Keratinocyte (primary cell): ENCODE data around the gene FTSJ1. TPM values are rescaled to one million over a fixed set of nuclear protein-coding genes. Genes with fewer than 3 reads are reported as not detected.

Experiments used
- DNase-seq: peaks from one replicate; pipeline ENCODE4 v3.0.0-alpha.2; 2011; ENCODE audit warnings: low read depth, missing footprints, low spot score
- FAIRE-seq: peaks from 2 replicates; lab custom pipeline; 2011; peaks lifted over from hg19 to GRCh38; lab: Jason Lieb, UNC
- H2AFZ ChIP-seq: 2 replicates; pipeline ENCODE4 v1.6.0; 2012; ENCODE audit warnings: low read length, control low read depth, inconsistent platforms; ENCODE audit not compliant: control insufficient read depth
- H3K27ac ChIP-seq: 2 replicates; pipeline ENCODE4 v1.5.1; 2011; ENCODE audit warnings: low read length; ENCODE audit not compliant: control insufficient read depth, insufficient read depth
- H3K27me3 ChIP-seq: 3 replicates; pipeline ENCODE4 v1.6.0; 2011; ENCODE audit warnings: low read length; ENCODE audit not compliant: control insufficient read depth, insufficient read depth; ENCODE audit errors: extremely low read depth
- H3K36me3 ChIP-seq, 2 experiments: 2 replicates in 1 of 2; 3 replicates in 1 of 2; pipeline ENCODE4 v1.5.1; 2011; ENCODE audit warnings: low read length in 2 of 2, mild to moderate bottlenecking in 1 of 2; ENCODE audit not compliant: control insufficient read depth in 2 of 2, insufficient read depth in 2 of 2; ENCODE audit errors: extremely low read depth in 1 of 2
- H3K4me1 ChIP-seq: 3 replicates; pipeline ENCODE4 v1.5.1; 2011; ENCODE audit warnings: low read length; ENCODE audit not compliant: control insufficient read depth, insufficient read depth; ENCODE audit errors: extremely low read depth
- H3K4me2 ChIP-seq: 3 replicates; pipeline ENCODE4 v1.6.0; 2011; ENCODE audit warnings: low read depth, low read length; ENCODE audit not compliant: control insufficient read depth, insufficient read depth; ENCODE audit errors: extremely low read depth
- H3K4me3 ChIP-seq, 3 experiments: fragments of 200-600 bp in 1 of 3; sonication (generic) in 1 of 3; 2 replicates in 2 of 3; 3 replicates in 1 of 3; pipeline ENCODE4 v1.5.1; 2011 to 2016; ENCODE audit warnings: low read length in 3 of 3, mild to moderate bottlenecking in 3 of 3, control low read depth in 2 of 3, inconsistent platforms in 1 of 3, low read depth in 1 of 3, mixed read lengths in 1 of 3, mixed run types in 1 of 3, moderate library complexity in 1 of 3; ENCODE audit not compliant: control insufficient read depth in 2 of 3, insufficient read depth in 2 of 3; ENCODE audit errors: extremely low read depth in 1 of 3
- H3K79me2 ChIP-seq: 2 replicates; pipeline ENCODE4 v1.6.0; 2012; ENCODE audit warnings: low read length; ENCODE audit not compliant: control insufficient read depth, insufficient read depth
- H3K9ac ChIP-seq: 3 replicates; pipeline ENCODE4 v1.6.0; 2011; ENCODE audit warnings: low read length; ENCODE audit not compliant: control insufficient read depth, insufficient read depth; ENCODE audit errors: extremely low read depth
- H3K9me1 ChIP-seq: 3 replicates; pipeline ENCODE4 v1.6.0; 2011; ENCODE audit warnings: low read length; ENCODE audit not compliant: control insufficient read depth, insufficient read depth; ENCODE audit errors: extremely low read depth
- H3K9me3 ChIP-seq: 2 replicates; pipeline ENCODE4 v1.5.1; 2012; ENCODE audit warnings: low read depth, low read length; ENCODE audit not compliant: control insufficient read depth
- H4K20me1 ChIP-seq: 3 replicates; pipeline ENCODE4 v1.6.0; 2011; ENCODE audit warnings: low read length; ENCODE audit not compliant: control insufficient read depth, insufficient read depth; ENCODE audit errors: extremely low read depth
- EZH2 ChIP-seq: IDR thresholded peaks from one replicate; pipeline ENCODE4 v1.6.1; 2012; ENCODE audit warnings: inconsistent platforms, mild to moderate bottlenecking, low read length, moderate library complexity
- dilution Hi-C: fragments of 300-500 bp; cut with MboI; formaldehyde crosslinking; loops from one replicate; pipeline ENCODE4 v1.7.0; 2020; ENCODE audit warnings: low sequenced_read_pairs; ENCODE audit not compliant: extremely low pct_ligation_motif_present
- polyA plus RNA-seq, 5 experiments: library from polyadenylated mRNA; depleted of rRNA in 3 of 5; stranded (reverse) in 3 of 5; stranded (forward) in 1 of 5; unstranded in 1 of 5; fragments of >200 nt; gene quantifications; 1 replicate in 1 of 5; 2 replicates in 3 of 5; 3 replicates in 1 of 5; pipeline versions ENCODE4 v1.2.1 to v1.2.3, GENCODE V29; 2011 to 2012; ENCODE audit warnings: missing spikeins in 2 of 5, low read depth in 1 of 5, low replicate concordance in 1 of 5
- TF ChIP-seq, protein P1 (sequence below), 3 experiments: IDR thresholded peaks in 1 of 3; conservative IDR thresholded peaks in 1 of 3; optimal IDR thresholded peaks in 1 of 3; 2 replicates in 2 of 3; 3 replicates in 1 of 3; pipeline versions ENCODE3 to v1.5.1; 2011; ENCODE audit warnings: low read length in 3 of 3, mild to moderate bottlenecking in 3 of 3, moderate library complexity in 2 of 3, control low read depth in 1 of 3, inconsistent platforms in 1 of 3; ENCODE audit not compliant: insufficient read depth in 2 of 3; ENCODE audit errors: extremely low read depth in 1 of 3

The FTSJ1 gene
- polyA plus RNA-seq, 1 donor (not counting 4 experiments of a cell fraction or from before 2014, with no cell fraction given), result 60.6 TPM

GRCh38 chrX:48480583-48480982, 4.6 kb downstream of the FTSJ1 start:
- H3K9me1 ChIP-seq, result no peaks in the 10 kb centered on the region
- dilution Hi-C loops, result no loop called here
- peaks cover 35% of the 10 kb centered on the region for H3K79me2 ChIP-seq
- DNase-seq (no peak), FAIRE-seq (no peak)
- H3K27me3 ChIP-seq, result no peaks in the 10 kb centered on the region
- H3K4me1 ChIP-seq, result no peaks in the 10 kb centered on the region
- no peak overlapping the region for H3K9ac ChIP-seq
- TF ChIP-seq EZH2, result no peak
- TF ChIP-seq, protein P1, sequence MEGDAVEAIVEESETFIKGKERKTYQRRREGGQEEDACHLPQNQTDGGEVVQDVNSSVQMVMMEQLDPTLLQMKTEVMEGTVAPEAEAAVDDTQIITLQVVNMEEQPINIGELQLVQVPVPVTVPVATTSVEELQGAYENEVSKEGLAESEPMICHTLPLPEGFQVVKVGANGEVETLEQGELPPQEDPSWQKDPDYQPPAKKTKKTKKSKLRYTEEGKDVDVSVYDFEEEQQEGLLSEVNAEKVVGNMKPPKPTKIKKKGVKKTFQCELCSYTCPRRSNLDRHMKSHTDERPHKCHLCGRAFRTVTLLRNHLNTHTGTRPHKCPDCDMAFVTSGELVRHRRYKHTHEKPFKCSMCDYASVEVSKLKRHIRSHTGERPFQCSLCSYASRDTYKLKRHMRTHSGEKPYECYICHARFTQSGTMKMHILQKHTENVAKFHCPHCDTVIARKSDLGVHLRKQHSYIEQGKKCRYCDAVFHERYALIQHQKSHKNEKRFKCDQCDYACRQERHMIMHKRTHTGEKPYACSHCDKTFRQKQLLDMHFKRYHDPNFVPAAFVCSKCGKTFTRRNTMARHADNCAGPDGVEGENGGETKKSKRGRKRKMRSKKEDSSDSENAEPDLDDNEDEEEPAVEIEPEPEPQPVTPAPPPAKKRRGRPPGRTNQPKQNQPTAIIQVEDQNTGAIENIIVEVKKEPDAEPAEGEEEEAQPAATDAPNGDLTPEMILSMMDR (optimal IDR thresholded peaks at IDR 0.05 in 1 of 3, IDR thresholded peaks at IDR 0.05 in 1 of 3, conservative IDR thresholded peaks at IDR 0.05 in 1 of 3; ENCODE audit: extremely low read depth in 1 of 3, insufficient read depth in 2 of 3, low read length in 3 of 3), result no peak
- no peak overlapping the region for H2AFZ ChIP-seq
- no peak overlapping the region for H3K27ac ChIP-seq
- no peaks in the 10 kb centered on the region for H4K20me1 ChIP-seq
- H3K4me2 ChIP-seq, result no peak overlapping the region
- H3K4me3 ChIP-seq, result no peak overlapping the region
- no peaks in the 10 kb centered on the region for H3K9me3 ChIP-seq
- H3K36me3 ChIP-seq, result peaks cover 3 to 7% of the 10 kb centered on the region in 2 experiments

- no peak overlapping the region for H3K9ac ChIP-seq
- no peaks in the 10 kb centered on the region for H3K9me3 ChIP-seq
- H3K4me3 ChIP-seq, result no peak overlapping the region
- no peak overlapping the region for H2AFZ ChIP-seq
- H3K4me2 ChIP-seq, result no peak overlapping the region
- no peak overlapping the region for H3K27ac ChIP-seq
- peaks cover 2% of the 10 kb centered on the region for H3K4me1 ChIP-seq
- H3K9me1 ChIP-seq, result no peaks in the 10 kb centered on the region
- no peak for DNase-seq
- TF ChIP-seq, protein P1 (optimal IDR thresholded peaks at IDR 0.05 in 1 of 3, IDR thresholded peaks at IDR 0.05 in 1 of 3, conservative IDR thresholded peaks at IDR 0.05 in 1 of 3; ENCODE audit: extremely low read depth in 1 of 3, insufficient read depth in 2 of 3, low read length in 3 of 3), result no peak
- TF ChIP-seq EZH2, result no peak
- FAIRE-seq, result no peak
- H3K36me3 ChIP-seq, result peaks cover 3 to 7% of the 10 kb centered on the region in 2 experiments
- H4K20me1 ChIP-seq, result no peaks in the 10 kb centered on the region
- peaks cover 20% of the 10 kb centered on the region for H3K79me2 ChIP-seq
- dilution Hi-C loops, result no loop called here
- H3K27me3 ChIP-seq, result no peaks in the 10 kb centered on the region
Measured at GRCh38 chrX:48482526-48482925, 6.5 kb downstream of the FTSJ1 start.
